ENCODE results near the gene ZC3H18.

GRCh38 chr16:88665570-88665969 lies 95.4 kb downstream of the ZC3H18 start:
- TF ChIP-seq, protein P1, sequence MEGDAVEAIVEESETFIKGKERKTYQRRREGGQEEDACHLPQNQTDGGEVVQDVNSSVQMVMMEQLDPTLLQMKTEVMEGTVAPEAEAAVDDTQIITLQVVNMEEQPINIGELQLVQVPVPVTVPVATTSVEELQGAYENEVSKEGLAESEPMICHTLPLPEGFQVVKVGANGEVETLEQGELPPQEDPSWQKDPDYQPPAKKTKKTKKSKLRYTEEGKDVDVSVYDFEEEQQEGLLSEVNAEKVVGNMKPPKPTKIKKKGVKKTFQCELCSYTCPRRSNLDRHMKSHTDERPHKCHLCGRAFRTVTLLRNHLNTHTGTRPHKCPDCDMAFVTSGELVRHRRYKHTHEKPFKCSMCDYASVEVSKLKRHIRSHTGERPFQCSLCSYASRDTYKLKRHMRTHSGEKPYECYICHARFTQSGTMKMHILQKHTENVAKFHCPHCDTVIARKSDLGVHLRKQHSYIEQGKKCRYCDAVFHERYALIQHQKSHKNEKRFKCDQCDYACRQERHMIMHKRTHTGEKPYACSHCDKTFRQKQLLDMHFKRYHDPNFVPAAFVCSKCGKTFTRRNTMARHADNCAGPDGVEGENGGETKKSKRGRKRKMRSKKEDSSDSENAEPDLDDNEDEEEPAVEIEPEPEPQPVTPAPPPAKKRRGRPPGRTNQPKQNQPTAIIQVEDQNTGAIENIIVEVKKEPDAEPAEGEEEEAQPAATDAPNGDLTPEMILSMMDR (IDR thresholded peaks at IDR 0.05): no peak
- no peak for TF ChIP-seq POLR2A (IDR thresholded peaks at IDR 0.05)

Data from right lobe of liver (tissue), 4 donors.